Colonic mucosa (tissue), 4 donors: Measurements from ENCODE around the gene GRM7. TPM values are rescaled to one million over a fixed set of nuclear protein-coding genes. Genes with fewer than 3 reads are reported as not detected.

Experiments used
- DNase-seq: peaks from one replicate; pipeline ENCODE4 v3.0.0-alpha.2; 2020
- H3K27ac ChIP-seq: fragments of 200-600 bp; one replicate; pipeline ENCODE4 v1.8.0; 2021
- H3K27me3 ChIP-seq: fragments of 200-600 bp; one replicate; pipeline ENCODE4 v1.8.0; 2021
- H3K36me3 ChIP-seq: fragments of 200-600 bp; one replicate; pipeline ENCODE4 v1.8.0; 2021
- H3K4me1 ChIP-seq: fragments of 200-600 bp; one replicate; pipeline ENCODE4 v1.8.0; 2021; ENCODE audit warnings: mild to moderate bottlenecking
- H3K4me3 ChIP-seq: fragments of 200-600 bp; one replicate; pipeline ENCODE4 v1.8.0; 2021
- H3K9ac ChIP-seq, 2 donors: one replicate each; pipeline ENCODE4 v1.7.0; 2013; ENCODE audit warnings: control low read depth in 2 of 2, low read depth in 2 of 2, low read length in 2 of 2
- H3K9me3 ChIP-seq: fragments of 200-600 bp; one replicate; pipeline ENCODE4 v1.8.0; 2021
- CTCF ChIP-seq: fragments of 200-600 bp; IDR thresholded peaks from one replicate; pipeline ENCODE4 v1.8.0; 2022; ENCODE audit warnings: antibody characterized with exemption, mild to moderate bottlenecking
- intact Hi-C: fragments of 100-400 bp; cut with DNase I; formaldehyde crosslinking; loops from one replicate; pipeline ENCODE4 v1.14.1; 2022
- total RNA-seq, 2 donors: library from RNA; stranded (reverse); fragmentation: NEBNext Ultra II Directional in 1 of 2; extraction: Animal tissue kit (Norgen Biotek cat#: 25700) in 1 of 2; gene quantifications; one replicate each; pipeline ENCODE4 v1.2.1, GENCODE V29; 2021
- donor health status: healthy.
- donor health status: DM: no; HTN: no; CAD: no.
- donor health status: DM: no; HTN: no; CAD: no.

Gene GRM7
- total RNA-seq, 2 donors from 2014 or later, result 0.15 to 0.66 TPM

- Histone ChIP-seq H3K36me3 (no peaks in the 10 kb centered on the region), H3K9ac (no peak overlapping the region), H3K4me3 (no peak overlapping the region), H3K27ac (no peak overlapping the region), H3K27me3 (no peaks in the 10 kb centered on the region), H3K9me3 (no peaks in the 10 kb centered on the region), H3K4me1 (no peaks in the 10 kb centered on the region)
- intact Hi-C loops, result no loop called here
- no peak for DNase-seq
- no peak for TF ChIP-seq CTCF
Observed at GRCh38 chr3:7779331-7779730, 918.4 kb downstream of the GRM7 start.

GRCh38 chr3:7781395-7781794, 920.5 kb downstream of the GRM7 start:
- H3K36me3 ChIP-seq, result no peaks in the 10 kb centered on the region
- H3K9ac ChIP-seq, result no peak overlapping the region
- intact Hi-C loops, result no loop called here
- no peaks in the 10 kb centered on the region for H3K4me1 ChIP-seq
- H3K9me3 ChIP-seq, result no peaks in the 10 kb centered on the region
- no peaks in the 10 kb centered on the region for H3K27me3 ChIP-seq
- no peak overlapping the region for H3K4me3 ChIP-seq
- no peak for TF ChIP-seq CTCF
- no peak overlapping the region for H3K27ac ChIP-seq
- no peak for DNase-seq

- Histone ChIP-seq H3K9me3 (no peaks in the 10 kb centered on the region), H3K27ac (no peak overlapping the region), H3K36me3 (no peaks in the 10 kb centered on the region), H3K4me3 (no peak overlapping the region), H3K9ac (no peak overlapping the region), H3K4me1 (no peaks in the 10 kb centered on the region), H3K27me3 (no peaks in the 10 kb centered on the region)
- intact Hi-C loops, result no loop called here
- DNase-seq, result no peak
- no peak for TF ChIP-seq CTCF
Observed at GRCh38 chr3:7787871-7788828, 927.2 kb downstream of the GRM7 start.

- TF ChIP-seq CTCF, result no peak
- no peak overlapping the region for H3K9ac ChIP-seq
- H3K4me1 ChIP-seq, result no peaks in the 10 kb centered on the region
- H3K27me3 ChIP-seq, result no peaks in the 10 kb centered on the region
- no peak overlapping the region for H3K27ac ChIP-seq
- no peak for DNase-seq
- H3K36me3 ChIP-seq, result no peaks in the 10 kb centered on the region
- intact Hi-C loops, result no loop called here
- no peaks in the 10 kb centered on the region for H3K9me3 ChIP-seq
- H3K4me3 ChIP-seq, result no peak overlapping the region
Observed at GRCh38 chr3:7788881-7789280, 928.0 kb downstream of the GRM7 start.

- H3K4me3 ChIP-seq, result no peak overlapping the region
- intact Hi-C loops, result no loop called here
Observed at GRCh38 chr3:7789324-7789723, 928.4 kb downstream of the GRM7 start.

More at GRCh38 chr3:7789324-7789723, 928.4 kb downstream of the GRM7 start:
- DNase-seq, result no peak
- Histone ChIP-seq H3K27ac (no peak overlapping the region), H3K27me3 (no peaks in the 10 kb centered on the region), H3K9ac (no peak overlapping the region), H3K36me3 (no peaks in the 10 kb centered on the region), H3K4me1 (no peaks in the 10 kb centered on the region), H3K9me3 (no peaks in the 10 kb centered on the region)
- TF ChIP-seq CTCF, result no peak
